Fibroblast of lung (primary cell): ENCODE measurements around the gene RGS17.

Experiments used
- CTCF ChIP-seq, 2 donors: IDR thresholded peaks in 1 of 2; conservative IDR thresholded peaks in 1 of 2; 1 replicate in 1 of 2; 2 replicates in 1 of 2; pipeline ENCODE4 v1.5.1; 2011 to 2012; ENCODE audit warnings: low read length in 2 of 2, control low read depth in 1 of 2, inconsistent platforms in 1 of 2, low read depth in 1 of 2, mild to moderate bottlenecking in 1 of 2
- EZH2 ChIP-seq: IDR thresholded peaks from 2 replicates; pipeline ENCODE4 v1.5.1; 2012; ENCODE audit warnings: low read length, control low read depth, mild to moderate bottlenecking; ENCODE audit errors: missing control alignments

DNA sequence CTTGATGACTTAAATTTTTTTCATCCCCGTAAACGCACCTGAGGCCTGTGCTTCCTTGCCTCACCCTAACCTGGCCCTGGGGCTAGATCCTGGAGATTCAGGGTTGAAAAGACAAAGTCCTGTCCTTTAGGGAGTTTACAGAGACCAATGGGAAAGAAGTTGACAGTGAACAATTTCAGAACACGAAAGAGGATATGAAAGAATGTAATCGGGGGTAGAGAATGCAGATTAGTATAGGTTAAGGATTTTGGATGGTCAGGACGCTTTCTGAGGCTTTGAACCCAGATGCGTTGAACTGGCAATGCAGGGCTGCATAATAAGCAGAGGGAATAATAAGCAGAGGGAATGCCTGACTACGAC is 146.6 kb downstream of the RGS17 start:
- TF ChIP-seq CTCF (conservative IDR thresholded peaks at IDR 0.05 in 1 of 2, IDR thresholded peaks at IDR 0.05 in 1 of 2; ENCODE audit: low read depth in 1 of 2, low read length in 2 of 2) (no peak), EZH2 (no peak)
